ENCODE data around the gene SLC25A17. TPM values are rescaled to one million over a fixed set of nuclear protein-coding genes. Genes with fewer than 3 reads are reported as not detected.

SLC25A17 gene
- polyA plus RNA-seq, 1 experiment = 28.8 TPM

DNA sequence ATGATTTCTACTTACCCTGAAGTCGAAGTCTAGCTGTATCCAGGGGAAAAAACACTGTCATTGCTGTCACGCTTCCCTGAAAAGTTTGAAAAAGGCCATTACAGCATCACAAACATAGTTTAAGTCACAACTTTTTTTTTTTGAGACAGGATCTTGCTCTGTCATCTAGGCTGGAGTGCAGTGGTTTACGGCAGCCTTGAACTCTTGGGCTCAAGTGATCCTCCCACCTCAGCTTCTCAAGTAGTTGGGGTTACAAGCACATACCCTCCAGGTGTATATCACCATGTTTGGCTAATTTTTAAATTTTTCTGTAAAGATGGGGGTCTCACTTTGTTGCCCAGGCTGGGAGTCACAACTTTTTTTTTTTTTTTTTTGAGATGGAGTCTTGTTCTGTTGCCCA lies 20.1 kb downstream of the SLC25A17 start:
- Histone ChIP-seq H3K9me3 (ENCODE audit: control insufficient read depth, insufficient read depth, low read length) (no peaks in the 10 kb centered on the region), H3K4me3 (ENCODE audit: low read depth, low read length) (no peak overlapping the region), H3K27ac (ENCODE audit: low read depth, low read length) (no peak overlapping the region), H3K27me3 (ENCODE audit: control insufficient read depth, insufficient read depth, low read length) (no peaks in the 10 kb centered on the region)
- POLR2A ChIA-PET = no interaction called here
- TF ChIP-seq, protein P1, sequence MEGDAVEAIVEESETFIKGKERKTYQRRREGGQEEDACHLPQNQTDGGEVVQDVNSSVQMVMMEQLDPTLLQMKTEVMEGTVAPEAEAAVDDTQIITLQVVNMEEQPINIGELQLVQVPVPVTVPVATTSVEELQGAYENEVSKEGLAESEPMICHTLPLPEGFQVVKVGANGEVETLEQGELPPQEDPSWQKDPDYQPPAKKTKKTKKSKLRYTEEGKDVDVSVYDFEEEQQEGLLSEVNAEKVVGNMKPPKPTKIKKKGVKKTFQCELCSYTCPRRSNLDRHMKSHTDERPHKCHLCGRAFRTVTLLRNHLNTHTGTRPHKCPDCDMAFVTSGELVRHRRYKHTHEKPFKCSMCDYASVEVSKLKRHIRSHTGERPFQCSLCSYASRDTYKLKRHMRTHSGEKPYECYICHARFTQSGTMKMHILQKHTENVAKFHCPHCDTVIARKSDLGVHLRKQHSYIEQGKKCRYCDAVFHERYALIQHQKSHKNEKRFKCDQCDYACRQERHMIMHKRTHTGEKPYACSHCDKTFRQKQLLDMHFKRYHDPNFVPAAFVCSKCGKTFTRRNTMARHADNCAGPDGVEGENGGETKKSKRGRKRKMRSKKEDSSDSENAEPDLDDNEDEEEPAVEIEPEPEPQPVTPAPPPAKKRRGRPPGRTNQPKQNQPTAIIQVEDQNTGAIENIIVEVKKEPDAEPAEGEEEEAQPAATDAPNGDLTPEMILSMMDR (IDR thresholded peaks at IDR 0.05; ENCODE audit: low read depth, low read length) = no peak
- no peak for DNase-seq (ENCODE audit: low read depth, low spot score)
- CTCF ChIA-PET = interaction anchor here (1.1 kb wide), 1 partner anchor 273 kb away, joined by 3 read pairs; no protein-coding TSS in a partner anchor

DNA sequence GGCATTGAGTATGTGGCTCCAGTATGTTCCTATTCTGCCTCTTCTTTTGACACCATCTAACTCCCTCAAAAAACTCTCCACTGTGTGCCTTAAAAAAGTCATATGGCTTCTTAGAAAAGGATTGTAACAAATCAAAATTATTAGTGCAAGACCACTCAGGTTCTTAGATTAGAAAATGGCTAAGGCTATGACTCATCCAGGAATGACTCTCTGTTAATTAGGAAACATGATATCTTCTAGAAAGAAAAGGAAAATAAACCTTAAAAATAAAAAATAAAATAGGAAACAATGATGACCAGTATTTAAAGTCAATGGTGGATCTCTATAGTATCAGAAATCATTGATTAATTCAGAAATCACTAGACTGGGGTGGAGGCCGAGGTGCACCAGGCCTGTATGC lies 21.7 kb downstream of the SLC25A17 start:
- Histone ChIP-seq H3K27me3 (ENCODE audit: control insufficient read depth, insufficient read depth, low read length) (no peaks in the 10 kb centered on the region), H3K9me3 (ENCODE audit: control insufficient read depth, insufficient read depth, low read length) (no peaks in the 10 kb centered on the region), H3K27ac (ENCODE audit: low read depth, low read length) (peak overlapping the region; percentile 78), H3K4me3 (ENCODE audit: low read depth, low read length) (no peak overlapping the region)
- DNase-seq (ENCODE audit: low read depth, low spot score) = peak; percentile 15
- ChIA-PET CTCF (no interaction called here), POLR2A (no interaction called here)
- TF ChIP-seq, protein P1 (IDR thresholded peaks at IDR 0.05; ENCODE audit: low read depth, low read length) = no peak

DNA sequence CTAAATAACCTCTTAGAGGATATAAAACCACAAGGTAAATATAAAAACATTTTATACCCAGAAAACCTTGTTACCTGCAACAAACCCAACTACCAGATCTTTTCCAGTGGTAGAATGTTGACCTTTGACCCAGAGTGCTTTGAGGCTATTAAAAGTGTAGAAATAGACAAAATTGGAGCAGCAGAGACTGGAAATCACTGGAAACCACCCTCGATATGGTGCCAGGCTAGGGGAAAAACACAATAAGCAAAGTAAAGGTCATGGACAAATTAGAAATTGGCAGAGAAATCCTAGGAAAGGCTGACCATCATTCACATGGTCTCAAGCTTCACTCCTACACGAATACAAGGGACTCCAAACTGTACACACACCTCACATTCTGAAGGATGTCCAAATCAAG lies 26.7 kb downstream of the SLC25A17 start:
- CTCF ChIA-PET = no interaction called here
- TF ChIP-seq, protein P1 (IDR thresholded peaks at IDR 0.05; ENCODE audit: low read depth, low read length) = no peak
- Histone ChIP-seq H3K27ac (ENCODE audit: low read depth, low read length) (no peak overlapping the region), H3K9me3 (ENCODE audit: control insufficient read depth, insufficient read depth, low read length) (no peaks in the 10 kb centered on the region), H3K4me3 (ENCODE audit: low read depth, low read length) (no peak overlapping the region), H3K27me3 (ENCODE audit: control insufficient read depth, insufficient read depth, low read length) (no peaks in the 10 kb centered on the region)
- no peak for DNase-seq (ENCODE audit: low read depth, low spot score)
- POLR2A ChIA-PET = no interaction called here

DNA sequence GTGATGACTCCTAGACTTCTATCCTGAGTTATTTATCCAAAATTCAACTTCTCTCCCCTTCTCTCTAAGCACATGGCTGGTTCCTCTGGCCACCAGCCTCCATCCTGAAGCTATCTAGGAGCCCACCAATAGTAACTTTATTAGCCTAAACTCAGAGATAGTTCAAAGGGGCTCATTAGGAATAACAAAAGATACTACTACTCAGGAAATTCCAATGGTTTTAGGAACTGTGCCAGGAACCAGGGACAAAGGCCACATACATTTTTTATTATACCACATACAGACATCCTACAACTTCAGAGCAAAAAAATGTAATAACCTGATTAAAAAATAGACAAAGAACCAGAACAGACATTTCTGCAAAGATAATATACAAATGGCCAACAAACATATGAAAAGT lies 27.9 kb downstream of the SLC25A17 start:
- no peak for DNase-seq (ENCODE audit: low read depth, low spot score)
- Histone ChIP-seq H3K27ac (ENCODE audit: low read depth, low read length) (no peak overlapping the region), H3K27me3 (ENCODE audit: control insufficient read depth, insufficient read depth, low read length) (no peaks in the 10 kb centered on the region), H3K4me3 (ENCODE audit: low read depth, low read length) (no peak overlapping the region), H3K9me3 (ENCODE audit: control insufficient read depth, insufficient read depth, low read length) (no peaks in the 10 kb centered on the region)
- TF ChIP-seq, protein P1 (IDR thresholded peaks at IDR 0.05; ENCODE audit: low read depth, low read length) = no peak
- CTCF ChIA-PET = no interaction called here
- POLR2A ChIA-PET = no interaction called here

DNA sequence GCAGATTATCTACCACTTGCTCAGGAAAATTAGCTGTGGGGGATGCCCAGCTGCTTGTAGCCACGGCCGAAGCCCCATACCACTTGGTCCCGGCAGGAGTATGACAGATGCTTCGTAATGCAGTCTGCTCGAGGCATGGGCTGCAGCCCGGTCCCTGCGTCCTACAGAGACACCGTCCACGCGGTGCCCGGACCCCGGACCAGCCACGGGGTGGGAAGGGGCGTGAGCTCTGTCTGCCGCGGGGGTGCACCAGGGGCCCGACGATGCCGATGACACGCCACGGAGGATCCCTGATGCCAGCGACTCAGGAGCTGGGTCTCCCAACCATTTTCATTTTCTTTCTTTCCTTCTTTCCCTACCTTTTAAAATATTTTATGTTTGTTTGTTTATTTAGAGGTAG lies 30.0 kb downstream of the SLC25A17 start:
- Histone ChIP-seq H3K27ac (ENCODE audit: low read depth, low read length) (no peak overlapping the region), H3K9me3 (ENCODE audit: control insufficient read depth, insufficient read depth, low read length) (no peaks in the 10 kb centered on the region), H3K27me3 (ENCODE audit: control insufficient read depth, insufficient read depth, low read length) (no peaks in the 10 kb centered on the region), H3K4me3 (ENCODE audit: low read depth, low read length) (no peak overlapping the region)
- POLR2A ChIA-PET = no interaction called here
- TF ChIP-seq, protein P1 (IDR thresholded peaks at IDR 0.05; ENCODE audit: low read depth, low read length) = no peak
- DNase-seq (ENCODE audit: low read depth, low spot score) = no peak
- CTCF ChIA-PET = no interaction called here

Data from AG04450 (cell line).